NCI-H2107 (cell line): ENCODE results near the gene VAC14.
"Not testable (repeated sequence)": the region's sequence is repeated elsewhere in the genome, so short reads cannot be mapped to it uniquely, and the experiment has no call there.

Source experiments
- DNase-seq: peaks from one replicate; lab custom pipeline; 2025; lab: John Stamatoyannopoulos, UW

The VAC14 gene

DNA sequence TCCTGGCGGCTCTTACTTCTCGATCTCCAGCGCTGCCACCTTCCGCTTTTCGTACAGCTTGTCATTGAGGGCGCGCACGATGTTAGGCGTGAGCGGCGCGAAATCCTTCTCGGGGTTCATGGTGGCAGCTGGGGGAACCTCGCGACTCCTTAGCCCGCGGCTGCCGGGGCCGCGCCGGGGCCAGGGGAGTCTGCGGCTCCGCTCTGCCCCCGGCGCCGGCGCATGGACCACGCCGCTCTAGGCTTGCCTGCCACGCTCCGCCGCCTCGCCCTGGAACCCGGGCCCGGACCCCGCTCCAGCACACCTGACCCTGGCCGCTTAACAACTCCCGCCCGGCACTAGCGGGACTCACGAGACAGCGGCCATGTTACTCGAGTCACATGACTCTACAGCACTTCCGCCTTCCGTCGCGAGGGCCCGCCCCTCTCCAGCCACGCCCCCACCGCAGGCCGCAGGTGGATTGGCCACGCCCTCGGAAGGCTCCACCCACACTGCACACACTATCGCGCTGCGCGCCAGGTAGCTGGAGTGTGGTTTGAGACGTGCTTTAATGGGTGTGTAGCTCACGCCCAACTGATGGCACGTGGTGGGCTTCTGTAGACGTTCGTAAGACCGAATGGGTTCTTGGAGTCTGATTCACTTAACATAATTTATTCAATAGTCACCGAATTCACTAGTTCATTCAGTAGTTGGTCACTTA is at the start of gene VAC14:
Gene VAC14, minus strand, starts transcription at position 378 of the 700 bp plus-strand sequence. Its CDS starts 258 bp downstream, at position 120.
- DNase-seq, result peak; percentile 86

DNA sequence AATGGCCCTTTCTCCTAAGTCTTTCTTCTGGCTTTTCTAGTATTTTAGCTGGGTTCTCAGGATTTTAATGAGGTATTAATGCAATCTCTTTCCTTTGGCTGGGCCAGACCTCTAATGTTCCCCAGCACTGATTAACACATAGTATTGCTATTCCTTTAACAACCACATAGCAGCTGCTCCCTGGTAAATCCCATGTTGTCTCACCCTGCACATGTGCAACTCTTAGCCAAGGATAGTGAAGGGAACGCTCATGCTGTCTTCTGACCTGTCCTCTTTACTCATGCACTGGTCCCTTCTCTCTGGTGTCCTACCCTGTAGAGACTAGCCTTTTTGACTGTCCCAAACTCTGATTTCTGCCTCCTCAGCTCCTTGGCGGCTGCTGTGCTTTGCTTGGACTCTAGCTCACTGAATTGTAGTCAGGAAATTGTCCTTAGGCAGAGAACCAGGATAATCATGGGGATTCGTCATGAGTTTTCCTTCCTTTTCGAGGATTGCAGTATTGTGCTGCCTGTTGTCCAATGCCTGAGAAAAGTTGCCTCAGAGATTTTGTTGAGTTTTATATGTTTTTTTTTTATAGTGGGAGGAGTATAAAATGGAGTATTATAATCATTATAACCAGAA is 22.6 kb upstream of the VAC14 start:
- not testable (repeated sequence) for DNase-seq

DNA sequence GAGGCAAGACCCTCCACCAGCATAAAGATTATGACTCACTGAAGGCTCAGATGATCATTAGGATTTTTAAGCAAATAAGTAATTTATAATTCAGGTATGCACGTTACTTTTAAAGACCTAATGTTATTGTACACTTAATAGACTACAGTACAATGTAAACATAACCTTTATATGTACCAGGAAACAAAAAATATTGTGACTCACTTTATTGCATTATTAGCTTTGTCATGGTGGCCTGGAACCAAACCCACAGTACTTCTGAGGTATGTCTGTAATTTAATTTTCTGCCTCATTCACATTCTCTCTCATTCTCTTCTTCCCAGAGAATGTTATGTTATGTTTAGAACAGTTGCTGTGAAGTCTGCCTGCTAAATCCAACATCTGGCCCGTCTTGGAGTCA is 21.8 kb upstream of the VAC14 start:
- DNase-seq, result not testable (repeated sequence)

DNA sequence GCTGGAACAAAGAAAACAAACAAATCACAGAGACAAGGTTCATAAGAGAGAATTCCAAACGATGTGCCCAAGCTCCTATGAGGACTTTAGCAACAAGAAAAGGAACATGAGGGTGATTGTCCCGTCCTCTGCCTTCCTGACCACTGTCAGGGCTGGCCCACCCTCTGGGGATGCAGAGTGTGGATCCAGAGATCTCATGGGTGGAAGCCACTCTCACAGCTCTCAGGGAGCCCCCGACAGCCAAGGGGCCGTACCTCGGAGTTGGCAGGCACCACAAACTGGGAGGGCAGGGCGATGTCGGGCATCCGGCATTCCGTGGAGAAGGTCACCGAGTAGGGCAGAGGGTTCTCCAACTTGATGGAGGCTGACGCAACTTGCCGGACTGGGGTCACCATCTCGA is 17.1 kb upstream of the VAC14 start:
- DNase-seq, result not testable (repeated sequence)

DNA sequence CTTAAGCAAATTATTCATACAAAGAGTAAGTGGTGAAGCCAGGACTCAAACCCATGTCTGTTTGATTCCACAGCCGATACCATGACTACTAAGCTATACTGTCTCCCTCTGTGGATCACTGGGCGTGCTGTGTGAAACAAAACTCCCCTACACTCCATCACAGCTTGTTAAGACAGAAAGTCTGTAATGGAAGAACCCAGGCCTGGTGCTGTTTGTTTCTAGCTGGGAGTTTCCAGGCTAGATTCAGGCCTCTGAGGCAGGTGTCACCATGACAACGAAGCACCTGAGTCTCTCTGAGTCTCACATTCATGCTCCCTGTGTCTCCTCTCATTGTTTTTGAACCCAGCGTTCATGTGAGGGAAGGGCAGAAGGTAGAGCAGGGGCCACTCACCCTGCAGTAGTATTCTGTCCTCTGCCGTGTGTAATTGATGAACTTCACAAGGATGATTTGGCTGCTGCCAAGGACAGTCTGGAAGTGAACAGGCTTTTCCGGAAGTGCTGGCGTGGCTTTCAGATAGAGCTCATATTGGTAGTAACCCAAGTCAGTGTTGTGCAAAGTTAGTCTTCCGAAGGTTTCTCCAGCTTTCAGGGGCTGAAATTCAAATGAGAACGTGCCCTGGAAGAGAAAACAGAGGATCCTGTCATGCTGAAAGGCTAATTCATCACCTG is 8.6 kb upstream of the VAC14 start:
- no peak for DNase-seq

DNA sequence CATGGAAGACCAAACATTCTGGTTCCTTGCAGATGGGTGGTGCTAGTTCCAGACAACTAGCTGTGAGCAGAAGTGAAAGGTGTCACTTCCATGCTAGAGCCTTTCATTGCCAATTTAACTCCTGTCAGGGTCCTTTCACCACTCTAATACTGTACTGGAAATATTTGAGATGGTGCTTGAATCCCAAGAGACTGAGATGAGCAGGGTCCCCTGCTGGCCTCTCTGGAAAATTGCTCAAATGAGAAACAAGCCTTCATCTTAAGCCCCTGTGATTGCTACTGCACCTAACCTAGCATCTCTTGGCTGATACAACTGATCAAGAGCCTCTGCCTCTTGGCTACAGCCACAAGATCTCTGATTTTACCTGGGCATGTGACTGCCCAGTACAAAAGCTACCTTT is 7.4 kb upstream of the VAC14 start:
- DNase-seq, result no peak

DNA sequence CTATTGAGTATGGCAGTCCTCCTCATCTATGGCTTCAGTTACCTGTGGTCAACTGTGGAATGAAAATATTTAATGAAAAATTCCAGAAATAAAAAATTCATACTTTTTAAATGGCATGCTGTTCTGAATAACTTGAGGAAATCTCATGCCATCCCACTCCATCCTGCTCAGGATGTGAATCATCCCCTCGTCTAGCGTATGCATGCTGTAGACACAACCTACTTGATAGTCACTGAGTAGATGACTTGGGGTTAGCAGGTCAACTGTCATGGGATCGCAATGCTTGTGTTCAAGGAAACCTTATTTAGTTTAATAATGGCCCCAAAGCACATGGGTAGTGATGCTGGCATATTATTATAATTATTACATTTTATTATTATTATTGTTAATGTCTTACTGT is 4.8 kb upstream of the VAC14 start:
- DNase-seq, result no peak

DNA sequence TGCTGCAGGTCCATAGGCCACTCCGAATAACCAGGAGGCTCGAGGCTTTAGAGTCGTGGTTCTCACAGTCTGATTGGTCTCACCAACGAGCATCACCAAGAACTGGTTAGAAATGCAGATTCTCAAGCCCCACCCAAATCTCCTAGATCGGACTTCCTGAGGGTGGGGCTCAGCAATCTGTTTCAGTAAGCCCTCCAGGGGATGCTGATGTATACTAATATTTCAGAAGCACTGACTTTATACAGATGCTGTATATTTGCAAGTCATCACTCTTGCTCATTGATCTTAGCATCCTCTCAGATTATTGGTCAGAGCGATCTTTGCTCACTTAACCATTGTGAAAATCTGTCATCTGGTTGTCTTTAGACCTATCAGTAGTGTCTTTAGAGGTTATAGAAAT is 4.4 kb upstream of the VAC14 start:
- no peak for DNase-seq

DNA sequence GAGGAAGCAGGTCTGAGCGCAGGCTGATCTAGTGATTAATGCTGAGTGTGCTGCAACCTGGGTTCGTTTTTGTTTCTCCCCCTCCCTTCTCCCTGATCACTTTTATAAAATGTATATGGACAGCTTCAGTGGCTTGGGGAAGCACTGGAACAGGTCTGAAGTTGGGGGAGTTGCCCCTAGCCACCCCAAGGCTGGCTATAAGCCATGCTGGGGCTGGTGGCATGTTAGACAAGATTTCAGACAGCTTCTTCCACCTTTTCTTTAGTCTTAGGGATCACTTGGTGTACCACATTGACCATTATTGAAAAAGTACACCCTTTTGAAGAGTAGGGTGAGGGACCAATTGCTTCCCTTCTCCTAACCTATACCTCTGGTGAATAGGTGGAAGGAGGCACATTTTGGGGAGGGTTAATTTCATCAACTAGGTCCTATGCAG is 3.8 kb upstream of the VAC14 start:
- no peak for DNase-seq

DNA sequence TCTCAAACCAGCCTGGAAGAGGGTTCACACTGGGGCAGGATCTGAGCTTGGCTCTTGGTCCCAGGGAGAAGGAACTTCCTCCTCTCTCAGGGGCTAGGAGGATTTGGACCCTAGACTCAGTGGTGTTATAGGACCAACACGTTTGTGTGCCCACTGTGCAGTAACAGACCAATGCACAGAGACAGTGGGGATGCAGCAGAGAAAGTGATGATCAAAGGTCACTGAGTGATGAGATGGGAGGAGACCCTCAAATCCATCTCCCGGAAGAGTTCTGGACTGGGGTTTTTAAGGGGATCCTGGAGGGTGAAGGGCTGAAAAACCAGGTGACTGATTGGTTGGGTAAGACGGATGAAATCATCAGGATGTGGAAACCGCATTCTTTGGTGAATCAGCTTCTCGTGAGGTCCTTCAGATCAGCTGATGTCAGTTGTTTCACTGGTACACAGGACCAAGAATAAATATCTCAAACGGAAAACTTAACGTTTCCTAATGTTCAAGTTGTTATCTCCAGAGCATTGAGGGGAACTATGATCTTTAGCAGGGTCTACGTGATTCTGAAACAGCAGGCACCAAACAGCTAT is 3.3 kb upstream of the VAC14 start:
- no peak for DNase-seq

DNA sequence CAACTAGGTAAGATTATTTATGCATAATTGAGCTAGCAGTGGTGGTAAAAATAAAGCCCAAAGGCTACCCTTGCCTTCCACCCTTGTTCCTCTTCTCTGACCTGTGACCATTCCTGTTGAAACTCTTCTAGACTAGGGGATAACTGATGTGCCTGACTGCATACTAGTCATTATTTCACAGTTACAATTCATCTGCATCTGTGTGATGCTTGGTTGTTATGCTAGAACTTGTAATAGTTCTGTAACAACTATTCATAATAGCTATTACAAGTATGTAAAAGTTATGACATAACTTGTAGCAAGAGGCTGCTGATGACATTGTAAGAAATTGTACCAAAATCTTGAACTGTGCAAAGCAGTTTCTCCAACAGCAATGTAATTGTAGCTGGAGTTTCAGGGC is 2.4 kb upstream of the VAC14 start:
- no peak for DNase-seq

DNA sequence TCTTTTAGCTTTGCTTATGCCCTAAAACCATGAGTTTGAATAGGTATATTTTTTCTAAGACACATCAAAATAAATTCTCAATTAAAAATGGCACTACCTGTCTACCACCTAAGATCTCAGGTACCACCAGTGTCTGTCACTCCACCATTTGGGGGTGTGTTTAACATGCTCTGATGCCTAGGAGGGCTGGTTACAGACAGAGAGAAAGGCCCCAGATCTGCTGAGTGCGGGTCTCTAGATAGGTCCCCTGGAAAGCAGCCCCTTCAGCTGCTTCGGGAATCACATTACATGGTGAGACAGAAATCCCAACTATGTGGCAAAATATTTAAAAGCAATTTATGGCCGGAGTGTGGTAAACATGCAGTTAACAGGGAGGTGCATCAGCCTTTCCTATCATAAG is 653 bp upstream of the VAC14 start:
- no peak for DNase-seq

DNA sequence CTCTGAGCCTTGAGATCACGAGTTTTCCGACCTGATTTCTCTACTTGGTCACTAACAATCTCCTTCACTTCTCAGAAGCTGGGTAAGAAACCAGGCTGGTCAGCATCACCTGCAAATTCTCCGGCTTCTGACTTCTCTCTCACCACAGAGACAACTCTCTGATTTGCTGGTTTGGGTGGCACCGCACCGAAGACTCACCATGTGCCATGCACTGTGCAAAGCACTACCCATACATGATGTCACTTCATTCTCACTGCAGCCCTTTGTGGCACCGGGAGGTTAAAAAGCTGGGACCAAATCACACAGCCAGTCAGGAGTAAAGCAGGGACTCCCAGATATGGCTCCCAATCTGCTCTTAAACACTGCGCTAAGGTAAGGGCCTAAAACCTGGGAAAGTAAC is 647 bp downstream of the VAC14 start:
- no peak for DNase-seq

DNA sequence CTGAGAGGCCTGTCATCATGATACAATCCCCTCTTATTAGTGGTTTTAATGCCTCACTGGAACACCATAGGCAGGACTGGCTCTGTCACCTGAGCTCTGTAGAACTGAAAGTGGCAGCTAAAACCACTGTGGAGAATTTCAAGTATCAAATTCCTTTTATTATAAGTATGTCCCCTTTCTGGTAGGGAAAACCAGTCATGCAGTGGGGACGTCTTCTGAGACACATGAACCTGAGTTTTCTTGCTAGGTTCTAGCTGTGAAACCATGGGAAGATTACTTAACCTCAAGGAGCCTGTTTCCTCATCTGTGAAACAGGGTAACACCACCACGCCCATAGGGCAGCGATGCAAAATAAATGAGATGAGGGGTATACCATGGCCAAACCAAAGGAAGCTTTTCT is 4.7 kb downstream of the VAC14 start:
- peak; percentile 11 for DNase-seq

DNA sequence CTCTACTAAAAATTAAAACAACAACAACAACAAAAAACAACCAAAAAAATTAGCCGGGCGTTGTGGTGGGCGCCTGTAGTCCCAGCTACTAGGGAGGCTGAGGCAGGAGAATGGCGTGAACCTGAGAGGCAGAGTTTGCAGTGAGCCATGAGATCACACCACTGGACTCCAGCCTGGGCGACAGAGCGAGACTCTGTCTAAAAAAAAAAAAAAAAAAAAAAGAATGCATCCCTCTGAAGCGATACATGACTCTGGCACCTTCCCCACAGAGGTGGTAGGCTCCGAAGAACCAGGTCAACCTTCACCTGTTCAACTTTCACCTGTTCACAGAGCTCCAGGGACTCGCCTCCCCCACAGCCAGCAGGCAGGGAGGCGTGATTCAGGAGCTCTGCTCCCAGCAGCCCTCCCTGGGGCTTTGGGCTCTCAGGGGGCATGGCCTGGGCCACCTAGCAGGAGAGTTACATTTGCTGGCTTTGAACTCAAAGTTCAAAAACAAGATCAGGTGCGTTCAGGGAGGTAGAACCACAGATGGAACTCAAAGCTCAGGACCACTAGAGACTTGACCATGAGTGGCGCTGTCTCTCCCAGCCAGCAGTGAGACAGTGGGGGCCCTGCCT is 5.6 kb downstream of the VAC14 start:
- no peak for DNase-seq

DNA sequence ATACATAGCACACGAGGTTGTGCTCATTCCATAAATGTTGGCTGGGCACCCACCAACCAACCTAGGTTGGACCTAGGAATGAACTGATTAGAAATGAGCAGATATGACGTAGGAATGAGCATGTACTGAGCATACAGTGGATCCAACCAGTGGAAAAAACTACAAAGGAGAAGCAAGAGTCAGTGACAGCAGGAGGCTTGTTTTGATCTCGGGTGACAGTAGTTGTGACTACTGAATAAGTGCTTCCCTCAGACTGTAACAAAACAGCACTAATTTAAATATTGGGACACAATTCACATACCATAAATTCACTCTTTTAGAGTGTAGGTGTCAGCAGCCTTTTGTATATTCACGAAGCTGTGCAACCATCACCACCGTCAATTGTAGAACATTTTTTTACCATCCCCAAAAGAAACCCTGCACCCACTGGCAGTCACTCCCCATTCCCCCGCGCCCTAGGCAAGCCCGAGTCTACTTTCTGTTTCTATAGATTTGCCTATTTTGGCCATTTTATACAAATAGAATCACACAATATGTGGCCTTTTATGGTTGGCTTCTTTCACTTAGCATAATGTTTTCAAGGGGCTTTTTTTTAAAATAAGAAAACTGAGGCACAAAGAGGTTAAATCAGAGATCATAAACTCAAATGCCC is 7.0 kb downstream of the VAC14 start:
- no peak for DNase-seq

DNA sequence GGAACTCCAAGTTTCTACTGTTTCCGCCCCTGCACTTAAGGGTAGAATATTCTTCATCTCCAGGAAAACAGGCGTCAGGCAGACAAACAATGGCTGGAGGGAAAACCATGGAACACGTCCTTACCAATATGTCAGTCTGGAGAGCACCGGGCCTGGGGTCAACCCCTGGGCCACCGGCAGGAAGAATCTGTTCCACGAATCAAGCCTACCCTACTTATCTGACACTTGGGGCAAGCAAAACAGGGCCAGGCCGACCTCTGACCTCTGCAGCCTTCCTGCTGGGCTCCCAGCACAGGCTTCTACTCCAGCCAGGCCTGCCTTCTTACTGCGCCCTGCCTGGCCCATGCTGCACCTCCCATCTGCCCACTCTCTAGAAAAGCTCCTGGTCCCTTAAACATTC is 10.1 kb downstream of the VAC14 start:
- no peak for DNase-seq

DNA sequence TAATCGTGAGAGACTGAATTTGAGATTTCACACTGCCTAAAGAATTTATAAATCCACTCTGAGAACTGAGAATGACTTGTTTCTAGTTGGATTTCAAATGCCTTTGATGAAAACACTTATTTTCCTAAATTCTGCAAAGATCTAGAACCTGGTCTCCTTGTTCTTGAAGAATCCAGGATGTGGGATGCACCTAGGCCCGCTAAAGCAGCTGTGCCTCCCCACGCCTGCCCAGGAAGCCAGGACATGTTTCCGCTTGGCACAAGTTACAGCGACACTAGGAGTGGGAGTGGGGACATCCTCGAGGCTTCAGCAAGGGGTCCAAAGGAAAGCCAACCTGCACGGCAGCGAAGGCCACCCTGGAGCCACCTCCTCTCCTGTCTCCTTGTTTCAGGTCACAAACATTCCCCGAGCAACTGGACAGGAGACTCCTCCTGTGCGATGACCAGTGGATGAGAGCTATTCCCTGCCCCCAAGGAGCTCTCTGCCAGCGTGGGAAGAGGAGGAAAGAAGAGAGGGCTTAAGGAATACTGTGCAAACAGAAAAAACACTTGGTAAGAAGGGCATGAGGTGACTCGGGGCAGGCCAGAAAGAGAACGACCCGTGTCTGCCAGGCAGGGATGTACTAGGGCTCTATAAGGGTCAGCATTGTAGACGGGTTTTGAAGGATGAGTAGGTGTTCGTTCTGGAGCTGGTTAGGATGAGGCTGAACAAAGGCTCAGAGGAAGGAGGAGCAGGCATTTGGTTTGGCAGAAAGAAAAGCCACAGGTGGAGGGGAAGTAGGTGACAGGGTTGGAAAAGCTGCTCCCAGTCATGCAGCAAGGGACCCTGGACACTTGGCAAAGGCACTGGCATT is 11.1 kb downstream of the VAC14 start:
- DNase-seq, result no peak

DNA sequence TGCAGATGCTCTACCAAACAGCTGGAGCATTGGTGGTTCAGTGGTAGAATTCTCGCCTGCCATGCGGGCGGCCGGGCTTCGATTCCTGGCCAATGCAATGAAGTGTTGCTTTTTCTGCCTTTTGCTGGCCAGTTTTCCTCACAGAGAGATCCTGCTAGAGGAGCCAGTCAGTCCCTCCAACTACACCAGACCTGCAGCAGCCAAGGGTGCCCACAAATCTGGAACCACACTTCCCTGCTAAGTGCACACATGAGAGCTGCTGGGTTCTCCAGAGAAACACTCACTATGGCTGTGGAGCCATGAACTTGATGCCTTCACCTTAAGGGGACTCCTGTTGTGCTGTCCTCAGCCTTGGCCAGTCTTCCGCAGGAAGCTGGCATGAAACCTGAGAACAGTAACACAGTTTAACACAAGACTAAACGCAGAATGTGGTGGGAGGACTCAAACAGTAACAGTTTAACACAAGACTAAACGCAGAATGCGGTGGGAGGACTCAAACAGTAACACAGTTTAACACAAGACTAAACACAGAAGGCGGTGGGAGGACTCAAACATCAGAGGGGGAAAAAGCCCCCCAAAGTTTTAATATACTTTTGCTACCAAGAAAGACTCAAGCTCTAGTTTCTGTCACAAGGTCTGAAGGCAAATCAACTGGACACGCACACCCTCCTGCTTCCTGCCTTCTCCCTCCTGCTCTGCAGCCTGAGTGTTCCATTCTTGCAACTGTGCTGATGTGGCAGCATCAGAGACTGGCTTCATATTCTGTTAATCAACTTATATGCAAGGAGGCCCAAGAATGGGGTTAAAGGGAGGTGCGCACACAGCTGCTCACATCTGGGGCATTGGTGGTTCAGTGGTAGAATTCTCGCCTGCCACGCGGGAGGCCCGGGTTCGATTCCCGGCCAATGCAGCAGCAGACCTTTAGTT is 12.0 kb downstream of the VAC14 start:
- no peak for DNase-seq
